GM23338 (cell line): ENCODE data around the gene ANKRD11. TPM values are rescaled to one million over a fixed set of nuclear protein-coding genes. Genes with fewer than 3 reads are reported as not detected.

ENCODE experiments used
- NANOG ChIP-seq: IDR thresholded peaks from 2 replicates; pipeline ENCODE4 v1.6.1; 2016; ENCODE audit warnings: antibody characterized with exemption, borderline replicate concordance
- POLR2AphosphoS5 ChIP-seq: IDR thresholded peaks from 2 replicates; pipeline ENCODE4 v1.6.1; 2016; ENCODE audit warnings: antibody characterized with exemption, low read depth
- ZNF331 ChIP-seq: fragments of 250-450 bp; sonication (Bioruptor Pico); IDR thresholded peaks from 2 replicates; pipeline ENCODE4 v1.5.0; 2020; ENCODE audit warnings: low read depth, mild to moderate bottlenecking, moderate library complexity
- polyA plus RNA-seq: library from polyadenylated mRNA; unstranded; fragments of >200 nt; fragmentation: Nextera tagmentation; extraction: Ambion mirVana; gene quantifications from 2 replicates; pipeline ENCODE4 v1.2.1, GENCODE V29; 2016
- total RNA-seq: library from RNA; depleted of rRNA; stranded (reverse); fragments of >200 nt; shearing (Covaris generic); gene quantifications from 2 replicates; pipeline ENCODE4 v1.2.3, GENCODE V29; 2014
- TF ChIP-seq, protein P1 (sequence below): fragments of 250-450 bp; sonication (Bioruptor Pico); IDR thresholded peaks from 2 replicates; pipeline ENCODE4 v1.5.0; 2020; ENCODE audit warnings: mild to moderate bottlenecking, moderate library complexity
- TF ChIP-seq, protein P2 (sequence below): IDR thresholded peaks from one replicate; pipeline ENCODE4 v1.6.1; 2018; ENCODE audit warnings: antibody characterized with exemption; ENCODE audit not compliant: unreplicated experiment

ANKRD11 gene
- total and polyA plus RNA-seq, 2 experiments from 2014 or later: 130 to 159 TPM

DNA sequence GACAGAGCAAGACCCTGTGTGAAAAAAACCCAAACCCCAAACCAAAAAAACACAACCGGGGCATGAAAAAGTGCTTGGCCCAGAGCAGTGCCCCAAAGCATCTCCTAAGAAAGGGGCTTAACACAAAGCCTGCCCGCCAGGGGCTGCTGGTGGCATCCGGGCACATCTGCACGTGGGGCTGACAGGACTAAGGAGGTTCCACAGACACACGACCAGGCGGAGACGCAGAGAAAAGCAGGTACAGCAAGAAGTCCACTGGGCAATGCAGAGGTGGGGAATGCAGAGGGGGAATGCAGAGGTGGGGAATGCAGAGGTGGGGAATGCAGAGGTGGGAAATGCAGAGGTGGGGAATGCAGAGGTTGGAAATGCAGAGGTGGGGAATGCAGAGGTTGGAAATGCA lies 163.6 kb downstream of the ANKRD11 start (continued):
- TF ChIP-seq, protein P1, sequence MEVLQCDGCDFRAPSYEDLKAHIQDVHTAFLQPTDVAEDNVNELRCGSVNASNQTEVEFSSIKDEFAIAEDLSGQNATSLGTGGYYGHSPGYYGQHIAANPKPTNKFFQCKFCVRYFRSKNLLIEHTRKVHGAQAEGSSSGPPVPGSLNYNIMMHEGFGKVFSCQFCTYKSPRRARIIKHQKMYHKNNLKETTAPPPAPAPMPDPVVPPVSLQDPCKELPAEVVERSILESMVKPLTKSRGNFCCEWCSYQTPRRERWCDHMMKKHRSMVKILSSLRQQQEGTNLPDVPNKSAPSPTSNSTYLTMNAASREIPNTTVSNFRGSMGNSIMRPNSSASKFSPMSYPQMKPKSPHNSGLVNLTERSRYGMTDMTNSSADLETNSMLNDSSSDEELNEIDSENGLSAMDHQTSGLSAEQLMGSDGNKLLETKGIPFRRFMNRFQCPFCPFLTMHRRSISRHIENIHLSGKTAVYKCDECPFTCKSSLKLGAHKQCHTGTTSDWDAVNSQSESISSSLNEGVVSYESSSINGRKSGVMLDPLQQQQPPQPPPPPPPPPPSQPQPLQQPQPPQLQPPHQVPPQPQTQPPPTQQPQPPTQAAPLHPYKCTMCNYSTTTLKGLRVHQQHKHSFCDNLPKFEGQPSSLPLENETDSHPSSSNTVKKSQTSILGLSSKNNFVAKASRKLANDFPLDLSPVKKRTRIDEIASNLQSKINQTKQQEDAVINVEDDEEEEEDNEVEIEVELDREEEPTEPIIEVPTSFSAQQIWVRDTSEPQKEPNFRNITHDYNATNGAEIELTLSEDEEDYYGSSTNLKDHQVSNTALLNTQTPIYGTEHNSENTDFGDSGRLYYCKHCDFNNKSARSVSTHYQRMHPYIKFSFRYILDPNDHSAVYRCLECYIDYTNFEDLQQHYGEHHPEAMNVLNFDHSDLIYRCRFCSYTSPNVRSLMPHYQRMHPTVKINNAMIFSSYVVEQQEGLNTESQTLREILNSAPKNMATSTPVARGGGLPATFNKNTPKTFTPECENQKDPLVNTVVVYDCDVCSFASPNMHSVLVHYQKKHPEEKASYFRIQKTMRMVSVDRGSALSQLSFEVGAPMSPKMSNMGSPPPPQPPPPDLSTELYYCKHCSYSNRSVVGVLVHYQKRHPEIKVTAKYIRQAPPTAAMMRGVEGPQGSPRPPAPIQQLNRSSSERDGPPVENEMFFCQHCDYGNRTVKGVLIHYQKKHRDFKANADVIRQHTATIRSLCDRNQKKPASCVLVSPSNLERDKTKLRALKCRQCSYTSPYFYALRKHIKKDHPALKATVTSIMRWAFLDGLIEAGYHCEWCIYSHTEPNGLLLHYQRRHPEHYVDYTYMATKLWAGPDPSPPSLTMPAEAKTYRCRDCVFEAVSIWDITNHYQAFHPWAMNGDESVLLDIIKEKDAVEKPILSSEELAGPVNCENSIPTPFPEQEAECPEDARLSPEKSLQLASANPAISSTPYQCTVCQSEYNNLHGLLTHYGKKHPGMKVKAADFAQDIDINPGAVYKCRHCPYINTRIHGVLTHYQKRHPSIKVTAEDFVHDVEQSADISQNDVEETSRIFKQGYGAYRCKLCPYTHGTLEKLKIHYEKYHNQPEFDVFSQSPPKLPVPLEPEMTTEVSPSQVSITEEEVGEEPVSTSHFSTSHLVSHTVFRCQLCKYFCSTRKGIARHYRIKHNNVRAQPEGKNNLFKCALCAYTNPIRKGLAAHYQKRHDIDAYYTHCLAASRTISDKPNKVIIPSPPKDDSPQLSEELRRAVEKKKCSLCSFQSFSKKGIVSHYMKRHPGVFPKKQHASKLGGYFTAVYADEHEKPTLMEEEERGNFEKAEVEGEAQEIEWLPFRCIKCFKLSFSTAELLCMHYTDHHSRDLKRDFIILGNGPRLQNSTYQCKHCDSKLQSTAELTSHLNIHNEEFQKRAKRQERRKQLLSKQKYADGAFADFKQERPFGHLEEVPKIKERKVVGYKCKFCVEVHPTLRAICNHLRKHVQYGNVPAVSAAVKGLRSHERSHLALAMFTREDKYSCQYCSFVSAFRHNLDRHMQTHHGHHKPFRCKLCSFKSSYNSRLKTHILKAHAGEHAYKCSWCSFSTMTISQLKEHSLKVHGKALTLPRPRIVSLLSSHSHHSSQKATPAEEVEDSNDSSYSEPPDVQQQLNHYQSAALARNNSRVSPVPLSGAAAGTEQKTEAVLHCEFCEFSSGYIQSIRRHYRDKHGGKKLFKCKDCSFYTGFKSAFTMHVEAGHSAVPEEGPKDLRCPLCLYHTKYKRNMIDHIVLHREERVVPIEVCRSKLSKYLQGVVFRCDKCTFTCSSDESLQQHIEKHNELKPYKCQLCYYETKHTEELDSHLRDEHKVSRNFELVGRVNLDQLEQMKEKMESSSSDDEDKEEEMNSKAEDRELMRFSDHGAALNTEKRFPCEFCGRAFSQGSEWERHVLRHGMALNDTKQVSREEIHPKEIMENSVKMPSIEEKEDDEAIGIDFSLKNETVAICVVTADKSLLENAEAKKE (CRISPR knock-in tag): no peak
- TF ChIP-seq POLR2AphosphoS5 (no peak), ZNF331 (CRISPR knock-in tag) (no peak), NANOG (no peak)
- TF ChIP-seq, protein P2, sequence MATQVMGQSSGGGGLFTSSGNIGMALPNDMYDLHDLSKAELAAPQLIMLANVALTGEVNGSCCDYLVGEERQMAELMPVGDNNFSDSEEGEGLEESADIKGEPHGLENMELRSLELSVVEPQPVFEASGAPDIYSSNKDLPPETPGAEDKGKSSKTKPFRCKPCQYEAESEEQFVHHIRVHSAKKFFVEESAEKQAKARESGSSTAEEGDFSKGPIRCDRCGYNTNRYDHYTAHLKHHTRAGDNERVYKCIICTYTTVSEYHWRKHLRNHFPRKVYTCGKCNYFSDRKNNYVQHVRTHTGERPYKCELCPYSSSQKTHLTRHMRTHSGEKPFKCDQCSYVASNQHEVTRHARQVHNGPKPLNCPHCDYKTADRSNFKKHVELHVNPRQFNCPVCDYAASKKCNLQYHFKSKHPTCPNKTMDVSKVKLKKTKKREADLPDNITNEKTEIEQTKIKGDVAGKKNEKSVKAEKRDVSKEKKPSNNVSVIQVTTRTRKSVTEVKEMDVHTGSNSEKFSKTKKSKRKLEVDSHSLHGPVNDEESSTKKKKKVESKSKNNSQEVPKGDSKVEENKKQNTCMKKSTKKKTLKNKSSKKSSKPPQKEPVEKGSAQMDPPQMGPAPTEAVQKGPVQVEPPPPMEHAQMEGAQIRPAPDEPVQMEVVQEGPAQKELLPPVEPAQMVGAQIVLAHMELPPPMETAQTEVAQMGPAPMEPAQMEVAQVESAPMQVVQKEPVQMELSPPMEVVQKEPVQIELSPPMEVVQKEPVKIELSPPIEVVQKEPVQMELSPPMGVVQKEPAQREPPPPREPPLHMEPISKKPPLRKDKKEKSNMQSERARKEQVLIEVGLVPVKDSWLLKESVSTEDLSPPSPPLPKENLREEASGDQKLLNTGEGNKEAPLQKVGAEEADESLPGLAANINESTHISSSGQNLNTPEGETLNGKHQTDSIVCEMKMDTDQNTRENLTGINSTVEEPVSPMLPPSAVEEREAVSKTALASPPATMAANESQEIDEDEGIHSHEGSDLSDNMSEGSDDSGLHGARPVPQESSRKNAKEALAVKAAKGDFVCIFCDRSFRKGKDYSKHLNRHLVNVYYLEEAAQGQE: no peak
